ENCODE data around the gene TYSND1.
A peak's percentile ranks its signal among the peaks of the same experiment; 100 is the strongest.
"Not testable (repeated sequence)": the region's sequence is repeated elsewhere in the genome, so short reads cannot be mapped to it uniquely, and the experiment has no call there.

The TYSND1 gene

GRCh38 chr10:70106958-70107791 is 39.3 kb downstream of the TYSND1 start:
- DNase-seq, result peak; percentile 31 to 32

- DNase-seq, result no peak
Observed at GRCh38 chr10:70101668-70102067, 44.8 kb downstream of the TYSND1 start.

GRCh38 chr10:70101068-70101562 is 45.4 kb downstream of the TYSND1 start:
- not testable (repeated sequence) for DNase-seq

DNA sequence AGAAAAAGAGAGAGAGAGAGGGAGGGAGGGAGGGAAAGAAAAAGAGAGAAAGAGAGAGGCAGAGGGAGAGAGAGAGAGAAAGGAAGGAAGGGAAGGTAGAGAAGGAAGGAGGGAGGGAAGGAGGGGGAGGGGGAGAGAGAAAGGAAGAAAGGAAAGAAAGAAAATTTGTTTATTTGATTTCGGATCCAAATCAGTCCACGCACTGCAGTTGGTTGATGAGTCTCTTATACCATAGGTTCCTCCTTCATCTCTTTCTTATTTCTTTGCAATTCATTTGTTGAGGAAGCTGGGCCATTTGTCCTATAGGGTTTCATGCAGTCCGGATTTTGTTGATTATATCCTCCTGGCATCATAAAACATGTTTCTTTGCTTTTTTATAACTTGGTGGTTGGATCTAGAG is 48.2 kb downstream of the TYSND1 start:
- no peak for DNase-seq

GRCh38 chr10:70097459-70097858 is 49.0 kb downstream of the TYSND1 start:
- DNase-seq, result no peak

GRCh38 chr10:70096705-70097420 is 49.6 kb downstream of the TYSND1 start:
- no peak for DNase-seq

GRCh38 chr10:70096016-70096704 is 50.3 kb downstream of the TYSND1 start:
- DNase-seq, result no peak

DNA sequence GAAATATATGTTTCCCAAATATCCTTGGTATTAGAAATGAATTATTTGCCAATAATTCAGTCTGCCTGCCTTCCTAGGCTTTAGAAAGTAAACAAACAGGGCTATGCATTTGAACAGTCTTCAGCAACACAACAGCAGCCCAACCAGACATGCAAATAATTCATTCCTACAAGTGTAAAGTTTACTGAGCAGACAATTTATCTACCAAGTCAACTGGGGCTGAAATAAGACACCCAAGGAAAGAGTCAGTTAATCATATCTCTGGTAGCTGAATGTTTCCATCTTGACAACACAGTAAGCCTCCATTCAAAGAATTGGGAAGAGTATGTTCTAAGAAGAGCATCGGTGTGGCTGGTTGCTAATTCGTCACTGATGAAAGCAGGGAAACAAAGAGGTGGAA is 52.2 kb downstream of the TYSND1 start:
- no peak for DNase-seq

DNA sequence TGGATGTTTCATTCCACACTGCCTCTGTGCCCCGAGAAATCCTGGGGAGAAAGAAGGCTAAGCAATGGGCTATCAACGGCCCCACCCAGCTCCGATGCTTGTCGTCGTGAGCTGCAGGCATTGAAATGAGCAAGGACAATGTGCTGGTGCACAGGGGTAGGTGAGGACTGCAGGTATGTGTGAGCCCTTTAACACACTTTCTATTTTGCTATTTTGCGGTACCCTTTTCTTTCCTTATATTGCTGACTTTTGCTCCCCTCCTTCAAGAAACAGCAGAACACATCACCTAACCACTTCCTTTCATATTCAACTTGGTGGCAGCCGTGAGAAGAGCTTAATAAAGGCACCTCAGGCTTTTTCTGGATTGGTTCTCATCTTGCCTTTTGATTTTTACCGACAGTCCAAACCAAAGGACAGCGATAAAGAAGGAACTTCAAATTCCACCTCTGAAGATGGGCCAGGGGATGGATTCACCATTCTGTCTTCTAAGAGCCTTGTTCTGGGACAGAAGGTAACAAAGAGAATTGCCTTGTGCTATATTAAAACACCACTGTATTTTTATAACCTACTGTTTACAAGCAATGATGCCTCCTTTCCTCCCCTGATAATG is 53.1 kb downstream of the TYSND1 start:
- DNase-seq, result peak; percentile 15 to 28

GRCh38 chr10:70092389-70092718 is 54.1 kb downstream of the TYSND1 start:
- no peak for DNase-seq

DNA sequence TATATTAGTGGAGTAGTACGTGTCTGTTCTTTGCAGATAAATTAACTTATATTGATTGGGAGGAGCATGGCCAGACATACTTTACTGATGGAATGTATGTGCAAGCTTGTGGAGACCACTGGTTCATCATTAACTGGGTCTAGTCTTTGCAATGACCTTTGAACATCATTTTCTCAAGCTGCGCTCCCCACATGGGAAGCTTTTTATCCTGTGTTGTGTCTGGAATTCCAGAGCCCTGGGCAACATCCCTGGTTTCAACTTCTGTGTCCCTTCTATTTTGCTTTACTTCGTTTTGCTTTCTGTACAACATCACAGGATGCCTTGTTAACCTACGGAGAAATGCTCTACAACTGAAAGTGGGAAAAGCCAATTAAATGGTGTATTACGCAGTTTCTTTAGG is 55.5 kb downstream of the TYSND1 start:
- no peak for DNase-seq

- DNase-seq, result no peak
Observed at GRCh38 chr10:70090013-70090412, 56.5 kb downstream of the TYSND1 start.

DNA sequence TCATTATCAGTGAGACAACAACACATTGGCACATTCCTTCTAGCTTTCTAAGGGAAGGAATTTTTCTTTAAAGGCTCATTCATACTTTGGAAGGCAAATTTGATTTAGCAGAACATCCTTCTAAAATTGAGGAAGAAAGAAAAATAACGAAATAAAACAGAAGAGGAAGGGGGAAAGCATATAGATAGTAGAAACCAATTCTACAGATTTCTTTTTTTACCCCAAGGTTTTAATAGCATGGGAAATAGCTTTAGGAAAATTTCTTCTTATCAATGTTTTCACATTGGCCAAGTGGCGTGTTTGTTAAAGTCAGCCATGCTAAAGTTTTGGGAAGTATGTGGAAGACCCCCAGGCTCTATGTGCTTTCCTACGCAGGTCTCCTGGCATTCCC is 58.2 kb downstream of the TYSND1 start:
- no peak for DNase-seq

All from stimulated activated CD4-positive, alpha-beta T cell treated with anti-CD3 and anti-CD28 coated beads, Interleukin-2, amount 100 ng/mL, for 24 hours (primary cell).